ENCODE data around the gene RPS19BP1. TPM values are rescaled to one million over a fixed set of nuclear protein-coding genes. Genes with fewer than 3 reads are reported as not detected.

Gene RPS19BP1
- total RNA-seq, 1 donor from 2014 or later = 58.7 TPM

DNA sequence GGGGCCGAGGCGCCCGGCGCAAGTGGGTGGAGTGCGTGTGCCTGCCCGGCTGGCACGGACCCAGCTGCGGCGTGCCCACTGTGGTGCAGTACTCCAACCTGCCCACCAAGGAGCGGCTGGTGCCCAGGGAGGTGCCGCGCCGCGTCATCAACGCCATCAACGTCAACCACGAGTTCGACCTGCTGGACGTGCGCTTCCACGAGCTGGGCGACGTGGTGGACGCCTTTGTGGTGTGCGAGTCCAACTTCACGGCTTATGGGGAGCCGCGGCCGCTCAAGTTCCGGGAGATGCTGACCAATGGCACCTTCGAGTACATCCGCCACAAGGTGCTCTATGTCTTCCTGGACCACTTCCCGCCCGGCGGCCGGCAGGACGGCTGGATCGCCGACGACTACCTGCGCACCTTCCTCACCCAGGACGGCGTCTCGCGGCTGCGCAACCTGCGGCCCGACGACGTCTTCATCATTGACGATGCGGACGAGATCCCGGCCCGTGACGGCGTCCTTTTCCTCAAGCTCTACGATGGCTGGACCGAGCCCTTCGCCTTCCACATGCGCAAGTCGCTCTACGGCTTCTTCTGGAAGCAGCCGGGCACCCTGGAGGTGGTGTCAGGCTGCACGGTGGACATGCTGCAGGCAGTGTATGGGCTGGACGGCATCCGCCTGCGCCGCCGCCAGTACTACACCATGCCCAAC, 44.6 kb downstream of the RPS19BP1 start:
- H3K36me3 Mint-ChIP-seq (ENCODE audit: low read depth, unreplicated experiment) = peaks cover 4% of the 10 kb centered on the region
- H3K4me1 ChIP-seq (ENCODE audit: insufficient read depth, low read length) = no peaks in the 10 kb centered on the region
- DNase-seq (ENCODE audit: low read depth) = no peak
- no peaks in the 10 kb centered on the region for H3K79me2 ChIP-seq (ENCODE audit: insufficient read depth, low read length)
- H3K36me3 ChIP-seq (ENCODE audit: insufficient read depth, low read length) = no peaks in the 10 kb centered on the region
- H3K9me3 ChIP-seq (ENCODE audit: insufficient read depth, low read depth, low read length) = no peaks in the 10 kb centered on the region
- no peak for TF ChIP-seq EZH2 (IDR thresholded peaks at IDR 0.05; ENCODE audit: insufficient read depth, low read length)
- TF ChIP-seq, protein P1, sequence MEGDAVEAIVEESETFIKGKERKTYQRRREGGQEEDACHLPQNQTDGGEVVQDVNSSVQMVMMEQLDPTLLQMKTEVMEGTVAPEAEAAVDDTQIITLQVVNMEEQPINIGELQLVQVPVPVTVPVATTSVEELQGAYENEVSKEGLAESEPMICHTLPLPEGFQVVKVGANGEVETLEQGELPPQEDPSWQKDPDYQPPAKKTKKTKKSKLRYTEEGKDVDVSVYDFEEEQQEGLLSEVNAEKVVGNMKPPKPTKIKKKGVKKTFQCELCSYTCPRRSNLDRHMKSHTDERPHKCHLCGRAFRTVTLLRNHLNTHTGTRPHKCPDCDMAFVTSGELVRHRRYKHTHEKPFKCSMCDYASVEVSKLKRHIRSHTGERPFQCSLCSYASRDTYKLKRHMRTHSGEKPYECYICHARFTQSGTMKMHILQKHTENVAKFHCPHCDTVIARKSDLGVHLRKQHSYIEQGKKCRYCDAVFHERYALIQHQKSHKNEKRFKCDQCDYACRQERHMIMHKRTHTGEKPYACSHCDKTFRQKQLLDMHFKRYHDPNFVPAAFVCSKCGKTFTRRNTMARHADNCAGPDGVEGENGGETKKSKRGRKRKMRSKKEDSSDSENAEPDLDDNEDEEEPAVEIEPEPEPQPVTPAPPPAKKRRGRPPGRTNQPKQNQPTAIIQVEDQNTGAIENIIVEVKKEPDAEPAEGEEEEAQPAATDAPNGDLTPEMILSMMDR (IDR thresholded peaks at IDR 0.05; ENCODE audit: insufficient read depth, low read depth, low read length) = no peak
- no peak overlapping the region for H3K27ac ChIP-seq (ENCODE audit: low read depth, low read length)
- no peaks in the 10 kb centered on the region for H3K27me3 ChIP-seq (ENCODE audit: insufficient read depth, low read length)
- no peak overlapping the region for H3K4me3 ChIP-seq (ENCODE audit: insufficient read depth, low read depth, low read length)
- H3K4me1 Mint-ChIP-seq (ENCODE audit: low read depth, unreplicated experiment) = no peaks in the 10 kb centered on the region
- no peak for FAIRE-seq
- H3K27ac Mint-ChIP-seq (ENCODE audit: unreplicated experiment) = no peak overlapping the region
- H3K27me3 Mint-ChIP-seq (ENCODE audit: low read depth, unreplicated experiment) = peaks cover under 1% of the 10 kb centered on the region
- H3K4me3 Mint-ChIP-seq (ENCODE audit: unreplicated experiment) = no peak overlapping the region
- H3K9ac ChIP-seq (ENCODE audit: low read length) = no peak overlapping the region
- H3K9me3 Mint-ChIP-seq (ENCODE audit: unreplicated experiment) = no peaks in the 10 kb centered on the region
- H2AFZ ChIP-seq (ENCODE audit: low read depth, low read length) = no peak overlapping the region
- no peak overlapping the region for H3K4me2 ChIP-seq (ENCODE audit: low read length)
- no peaks in the 10 kb centered on the region for H4K20me1 ChIP-seq (ENCODE audit: insufficient read depth, low read length)

DNA sequence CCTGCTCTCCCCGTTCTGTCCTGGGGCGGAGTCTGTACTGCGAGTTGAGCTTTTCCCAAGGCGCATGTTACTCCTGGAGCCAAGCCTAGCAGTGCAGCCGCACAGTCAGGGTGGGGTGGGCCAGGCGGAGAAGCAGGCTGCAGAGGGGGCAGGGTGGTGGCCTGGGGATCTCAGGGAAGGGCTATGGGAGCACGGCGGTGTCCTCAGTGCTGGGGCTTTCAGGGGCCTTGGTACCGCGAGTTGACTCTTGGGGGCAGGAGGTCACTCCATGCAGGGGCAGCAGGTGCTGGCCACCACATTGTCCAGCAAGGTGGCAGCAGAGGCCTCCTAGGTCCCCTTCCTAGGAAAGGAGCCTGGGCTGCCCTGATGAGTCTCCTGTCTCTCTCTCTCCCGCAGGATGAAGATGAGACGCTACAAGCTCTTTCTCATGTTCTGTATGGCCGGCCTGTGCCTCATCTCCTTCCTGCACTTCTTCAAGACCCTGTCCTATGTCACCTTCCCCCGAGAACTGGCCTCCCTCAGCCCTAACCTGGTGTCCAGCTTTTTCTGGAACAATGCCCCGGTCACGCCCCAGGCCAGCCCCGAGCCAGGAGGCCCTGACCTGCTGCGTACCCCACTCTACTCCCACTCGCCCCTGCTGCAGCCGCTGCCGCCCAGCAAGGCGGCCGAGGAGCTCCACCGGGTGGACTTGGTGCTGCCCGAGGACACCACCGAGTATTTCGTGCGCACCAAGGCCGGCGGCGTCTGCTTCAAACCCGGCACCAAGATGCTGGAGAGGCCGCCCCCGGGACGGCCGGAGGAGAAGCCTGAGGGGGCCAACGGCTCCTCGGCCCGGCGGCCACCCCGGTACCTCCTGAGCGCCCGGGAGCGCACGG, 45.4 kb downstream of the RPS19BP1 start:
- H3K4me3 ChIP-seq (ENCODE audit: insufficient read depth, low read depth, low read length) = no peak overlapping the region
- no peaks in the 10 kb centered on the region for H3K79me2 ChIP-seq (ENCODE audit: insufficient read depth, low read length)
- no peaks in the 10 kb centered on the region for H3K27me3 ChIP-seq (ENCODE audit: insufficient read depth, low read length)
- DNase-seq (ENCODE audit: low read depth) = no peak
- no peaks in the 10 kb centered on the region for H4K20me1 ChIP-seq (ENCODE audit: insufficient read depth, low read length)
- Mint-ChIP-seq H3K27ac (ENCODE audit: unreplicated experiment) (no peak overlapping the region), H3K4me1 (ENCODE audit: low read depth, unreplicated experiment) (no peaks in the 10 kb centered on the region), H3K9me3 (ENCODE audit: unreplicated experiment) (no peaks in the 10 kb centered on the region), H3K27me3 (ENCODE audit: low read depth, unreplicated experiment) (peaks cover 4% of the 10 kb centered on the region), H3K4me3 (ENCODE audit: unreplicated experiment) (no peak overlapping the region), H3K36me3 (ENCODE audit: low read depth, unreplicated experiment) (peaks cover 4% of the 10 kb centered on the region)
- TF ChIP-seq, protein P1 (IDR thresholded peaks at IDR 0.05; ENCODE audit: insufficient read depth, low read depth, low read length) = no peak
- TF ChIP-seq EZH2 (IDR thresholded peaks at IDR 0.05; ENCODE audit: insufficient read depth, low read length) = no peak
- H2AFZ ChIP-seq (ENCODE audit: low read depth, low read length) = no peak overlapping the region
- H3K9ac ChIP-seq (ENCODE audit: low read length) = no peak overlapping the region
- no peaks in the 10 kb centered on the region for H3K9me3 ChIP-seq (ENCODE audit: insufficient read depth, low read depth, low read length)
- no peak for FAIRE-seq
- H3K27ac ChIP-seq (ENCODE audit: low read depth, low read length) = no peak overlapping the region
- no peaks in the 10 kb centered on the region for H3K36me3 ChIP-seq (ENCODE audit: insufficient read depth, low read length)
- no peaks in the 10 kb centered on the region for H3K4me1 ChIP-seq (ENCODE audit: insufficient read depth, low read length)
- no peak overlapping the region for H3K4me2 ChIP-seq (ENCODE audit: low read length)

Measured in astrocyte (in vitro differentiated cells and primary cell).